Heart left ventricle (tissue), 13 donors: ENCODE measurements around the gene OR12D1.

Source experiments
- CTCF ChIP-seq, 12 donors: fragments of 200-600 bp; sonication (generic) in 4 of 12; IDR thresholded peaks; one replicate each; pipeline versions ENCODE4 v1.5.0 to v1.8.0; 2018 to 2022; ENCODE audit warnings: antibody characterized with exemption in 12 of 12, mild to moderate bottlenecking in 5 of 12
- POLR2A ChIP-seq, 2 donors: fragments of 450-650 bp; IDR thresholded peaks; one replicate each; pipeline ENCODE4 v1.6.1; 2017; ENCODE audit warnings: antibody characterized with exemption in 2 of 2, mild to moderate bottlenecking in 2 of 2, moderate library complexity in 2 of 2
- donor health status: ischemic (EF 13 %, LVEDD 7.1; RV severe dilation, severe dysfunction).
- donor health status: DM: no; HTN: yes; CAD: no.
- donor health status: DM: no; HTN: no; CAD: no.
- donor health status: ischemic (EF 25% LVEDD 6.9; RV normal size, moderate dysfunction).
- donor health status: ischemic (EF 25% LVEDD 5.7; RV mildly dilated, moderate dysfunction).
- donor health status: ischemic (EF 35%, LVEDD 5.7; RV mildly dilated, moderate dysfunction).
- donor health status: nonischemic (EF 11% LVEDD 7.7; RV severe dilation, severe dysfunction).
- donor health status: DM: yes; HTN: yes; CAD: no.
- donor health status: PGD.
- donor health status: ischemic (EF 29% LVEDD 5.4; RV normal size, mild dysfunction).
- donor health status: nonischemic (EF 23%, LVEDD 6.1; RV moderate dilation, normal function).

DNA sequence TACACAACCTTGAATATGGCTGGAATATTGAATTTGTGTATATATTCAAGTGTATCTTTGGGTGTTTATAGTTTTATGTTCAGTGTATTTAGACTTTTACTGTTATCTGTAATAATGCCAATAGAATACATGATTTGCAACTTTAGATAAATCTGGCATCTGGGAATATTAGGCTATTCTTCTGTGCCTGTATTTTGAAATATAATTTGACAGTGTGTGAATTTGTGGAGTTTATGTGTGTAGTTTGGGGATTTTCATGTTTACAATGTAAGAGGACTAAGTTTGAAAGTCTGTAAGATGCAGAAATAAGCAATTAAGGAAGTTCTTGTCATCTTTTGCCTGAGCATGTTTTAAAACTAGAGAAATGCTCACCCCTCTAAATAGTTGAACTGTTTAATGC, 24.3 kb downstream of the OR12D1 start, which contains the start of gene OR10C1:
- TF ChIP-seq POLR2A (IDR thresholded peaks at IDR 0.05) (no peak), CTCF (IDR thresholded peaks at IDR 0.05) (no peak)
